DND-41 (cell line): ENCODE measurements around the gene C4orf36.

Experiments
- ATAC-seq: fragments of 200-7000 bp; cut with Tn5 transposase; 3 replicates; pipeline ENCODE4 v1.9.1; 2021; ENCODE audit warnings: low read depth; ENCODE audit not compliant: insufficient read depth
- DNase-seq: peaks from one replicate; pipeline ENCODE4 v3.0.0-alpha.2; 2020
- H2AFZ ChIP-seq: 2 replicates; pipeline ENCODE4 v1.6.0; 2012; ENCODE audit warnings: low read depth, low read length
- H3K27ac ChIP-seq: 2 replicates; pipeline ENCODE4 v1.5.1; 2012; ENCODE audit warnings: low read length, inconsistent platforms
- H3K27me3 ChIP-seq: fragments of 200-600 bp; sonication (generic); 2 replicates; pipeline ENCODE4 v1.6.0; 2012; ENCODE audit warnings: low read length, mild to moderate bottlenecking, inconsistent platforms; ENCODE audit not compliant: insufficient read depth, poor library complexity
- H3K36me3 ChIP-seq: 2 replicates; pipeline ENCODE4 v1.5.1; 2012; ENCODE audit warnings: low read length, inconsistent platforms; ENCODE audit not compliant: insufficient read depth
- H3K4me1 ChIP-seq: 2 replicates; pipeline ENCODE4 v1.5.1; 2012; ENCODE audit warnings: mild to moderate bottlenecking, low read length; ENCODE audit not compliant: insufficient read depth
- H3K4me2 ChIP-seq: 2 replicates; pipeline ENCODE4 v1.6.0; 2012; ENCODE audit warnings: mild to moderate bottlenecking, moderate library complexity, low read length, inconsistent platforms; ENCODE audit not compliant: insufficient read depth
- H3K4me3 ChIP-seq, 2 experiments: fragments of 200-600 bp in 1 of 2; shearing (Covaris generic) in 1 of 2; 2 replicates each; pipeline ENCODE4 v1.5.1; 2012 to 2016; ENCODE audit warnings: inconsistent platforms in 2 of 2, low read length in 2 of 2, mild to moderate bottlenecking in 2 of 2, low read depth in 1 of 2, moderate library complexity in 1 of 2
- H3K79me2 ChIP-seq: 2 replicates; pipeline ENCODE4 v1.6.0; 2012; ENCODE audit warnings: low read length, inconsistent platforms; ENCODE audit not compliant: insufficient read depth
- H3K9ac ChIP-seq: 2 replicates; pipeline ENCODE4 v1.6.0; 2012; ENCODE audit warnings: low read depth, mild to moderate bottlenecking, inconsistent platforms, low read length, moderate library complexity
- H3K9me3 ChIP-seq: 2 replicates; pipeline ENCODE4 v1.5.1; 2012; ENCODE audit warnings: low read length, moderate library complexity, mild to moderate bottlenecking, inconsistent platforms; ENCODE audit not compliant: insufficient read depth, severe bottlenecking
- H4K20me1 ChIP-seq: 2 replicates; pipeline ENCODE4 v1.6.0; 2012; ENCODE audit warnings: low read length; ENCODE audit not compliant: insufficient read depth
- CTCF ChIP-seq: IDR thresholded peaks from 2 replicates; pipeline ENCODE4 v1.5.1; 2012; ENCODE audit warnings: borderline replicate concordance, low read length, moderate library complexity, mild to moderate bottlenecking; ENCODE audit not compliant: poor library complexity, severe bottlenecking; ENCODE audit errors: extremely low read depth
- EZH2 ChIP-seq: IDR thresholded peaks from 3 replicates; pipeline ENCODE4 v1.6.1; 2012; ENCODE audit warnings: borderline replicate concordance, low read depth, mild to moderate bottlenecking, moderate library complexity, low read length, inconsistent platforms; ENCODE audit not compliant: severe bottlenecking

C4orf36 gene

GRCh38 chr4:86857341-86858052 is 34.7 kb downstream of the C4orf36 start:
- H3K4me2 ChIP-seq: no peak overlapping the region
- ATAC-seq (no peak), DNase-seq (no peak)
- no peak overlapping the region for H2AFZ ChIP-seq
- no peaks in the 10 kb centered on the region for H3K27me3 ChIP-seq
- no peaks in the 10 kb centered on the region for H3K79me2 ChIP-seq
- H3K4me3 ChIP-seq: no peak overlapping the region
- H3K9me3 ChIP-seq: no peaks in the 10 kb centered on the region
- no peak overlapping the region for H3K27ac ChIP-seq
- H3K36me3 ChIP-seq: no peaks in the 10 kb centered on the region
- H3K9ac ChIP-seq: no peak overlapping the region
- no peak for TF ChIP-seq CTCF
- TF ChIP-seq EZH2: no peak
- no peaks in the 10 kb centered on the region for H4K20me1 ChIP-seq
- no peaks in the 10 kb centered on the region for H3K4me1 ChIP-seq

GRCh38 chr4:86856896-86857295 is 35.3 kb downstream of the C4orf36 start:
- ATAC-seq: no peak
- no peaks in the 10 kb centered on the region for H3K36me3 ChIP-seq
- H3K79me2 ChIP-seq: no peaks in the 10 kb centered on the region
- no peaks in the 10 kb centered on the region for H3K9me3 ChIP-seq
- H3K27ac ChIP-seq: no peak overlapping the region
- no peaks in the 10 kb centered on the region for H3K4me1 ChIP-seq
- H3K4me3 ChIP-seq: no peak overlapping the region
- H3K4me2 ChIP-seq: no peak overlapping the region
- H4K20me1 ChIP-seq: no peaks in the 10 kb centered on the region
- no peaks in the 10 kb centered on the region for H3K27me3 ChIP-seq
- no peak for TF ChIP-seq CTCF
- no peak for TF ChIP-seq EZH2
- no peak overlapping the region for H2AFZ ChIP-seq
- no peak overlapping the region for H3K9ac ChIP-seq
- DNase-seq: no peak

- TF ChIP-seq EZH2 (no peak), CTCF (no peak)
- no peaks in the 10 kb centered on the region for H3K27me3 ChIP-seq
- ATAC-seq: no peak
- H3K4me2 ChIP-seq: no peak overlapping the region
- H3K9me3 ChIP-seq: no peaks in the 10 kb centered on the region
- no peak overlapping the region for H3K9ac ChIP-seq
- H3K36me3 ChIP-seq: no peaks in the 10 kb centered on the region
- no peaks in the 10 kb centered on the region for H3K79me2 ChIP-seq
- no peak overlapping the region for H2AFZ ChIP-seq
- no peaks in the 10 kb centered on the region for H4K20me1 ChIP-seq
- no peaks in the 10 kb centered on the region for H3K4me1 ChIP-seq
- DNase-seq: no peak
- H3K27ac ChIP-seq: no peak overlapping the region
- H3K4me3 ChIP-seq: no peak overlapping the region
Observed at GRCh38 chr4:86855572-86855971, 36.6 kb downstream of the C4orf36 start.
